Stomach smooth muscle (tissue), 2 donors: ENCODE data around the gene ARF1.

Experiments
- H3K27ac ChIP-seq: one replicate; pipeline ENCODE4 v1.7.0; 2013; ENCODE audit warnings: mild to moderate bottlenecking, low read length, inconsistent platforms
- H3K27me3 ChIP-seq, 2 donors: one replicate each; pipeline ENCODE4 v1.7.0; 2013; ENCODE audit warnings: low read length in 2 of 2; ENCODE audit not compliant: insufficient read depth in 2 of 2, control insufficient read depth in 1 of 2
- H3K36me3 ChIP-seq, 2 donors: one replicate each; pipeline ENCODE4 v1.7.0; 2013; ENCODE audit warnings: low read length in 2 of 2; ENCODE audit not compliant: control insufficient read depth in 2 of 2, insufficient read depth in 2 of 2
- H3K4me1 ChIP-seq: one replicate; pipeline ENCODE4 v1.7.0; 2013; ENCODE audit warnings: low read length; ENCODE audit not compliant: control insufficient read depth, insufficient read depth
- H3K4me3 ChIP-seq, 2 donors: one replicate each; pipeline ENCODE4 v1.7.0; 2013; ENCODE audit warnings: low read length in 2 of 2
- H3K9ac ChIP-seq, 2 donors: one replicate each; pipeline ENCODE4 v1.7.0; 2013; ENCODE audit warnings: low read length in 2 of 2, mild to moderate bottlenecking in 1 of 2
- H3K9me3 ChIP-seq, 2 donors: one replicate each; pipeline ENCODE4 v1.7.0; 2013; ENCODE audit warnings: low read length in 2 of 2; ENCODE audit not compliant: control insufficient read depth in 2 of 2
- donor health status: healthy.
- donor health status: Pancreatic carcinoma.

ARF1 gene

GRCh38 chr1:228079601-228080263 is 2.8 kb upstream of the ARF1 start:
- H3K4me1 ChIP-seq, result peaks cover 32% of the 10 kb centered on the region
- no peaks in the 10 kb centered on the region for H3K36me3 ChIP-seq
- H3K27ac ChIP-seq, result no peak overlapping the region
- no peaks in the 10 kb centered on the region for H3K27me3 ChIP-seq
- H3K9me3 ChIP-seq, result no peaks in the 10 kb centered on the region
- H3K4me3 ChIP-seq, result no peak overlapping the region
- H3K9ac ChIP-seq, result no peak overlapping the region

GRCh38 chr1:228081144-228081543 is 1.4 kb upstream of the ARF1 start:
- no peaks in the 10 kb centered on the region for H3K9me3 ChIP-seq
- peak overlapping the region in 1 of 2 donors; percentile 84 for H3K9ac ChIP-seq
- H3K27me3 ChIP-seq, result no peaks in the 10 kb centered on the region
- no peaks in the 10 kb centered on the region for H3K36me3 ChIP-seq
- H3K4me3 ChIP-seq, result peak overlapping the region; percentile 74 to 98
- peaks cover 46% of the 10 kb centered on the region for H3K4me1 ChIP-seq
- no peak overlapping the region for H3K27ac ChIP-seq

GRCh38 chr1:228081578-228082213 is 812 bp upstream of the ARF1 start:
- Histone ChIP-seq H3K27ac (peak overlapping the region; percentile 87), H3K4me3 (peak overlapping the region; percentile 74 to 98), H3K36me3 (no peaks in the 10 kb centered on the region), H3K27me3 (no peaks in the 10 kb centered on the region), H3K9me3 (no peaks in the 10 kb centered on the region), H3K4me1 (peaks cover 51% of the 10 kb centered on the region), H3K9ac (peak overlapping the region; percentile 76 to 84)

GRCh38 chr1:228082918-228083870 is 686 bp downstream of the ARF1 start:
- H3K9me3 ChIP-seq, result no peaks in the 10 kb centered on the region
- peak overlapping the region; percentile 85 to 98 for H3K4me3 ChIP-seq
- peaks cover 58% of the 10 kb centered on the region for H3K4me1 ChIP-seq
- H3K27me3 ChIP-seq, result no peaks in the 10 kb centered on the region
- no peaks in the 10 kb centered on the region for H3K36me3 ChIP-seq
- peak overlapping the region; percentile 95 to 98 for H3K9ac ChIP-seq
- peak overlapping the region; percentile 87 for H3K27ac ChIP-seq

GRCh38 chr1:228083871-228084278 is 1.4 kb downstream of the ARF1 start:
- Histone ChIP-seq H3K36me3 (peaks cover 0 to 3% of the 10 kb centered on the region in 2 donors), H3K27ac (peak overlapping the region; percentile 87), H3K27me3 (no peaks in the 10 kb centered on the region), H3K9me3 (no peaks in the 10 kb centered on the region), H3K4me1 (peaks cover 64% of the 10 kb centered on the region), H3K9ac (peak overlapping the region; percentile 95 to 98), H3K4me3 (peak overlapping the region; percentile 85 to 98)

- Histone ChIP-seq H3K9me3 (no peaks in the 10 kb centered on the region), H3K9ac (peak overlapping the region; percentile 95 to 98), H3K4me1 (peaks cover 69% of the 10 kb centered on the region), H3K4me3 (peak overlapping the region; percentile 85 to 98), H3K27ac (peak overlapping the region; percentile 87), H3K36me3 (peaks cover 0 to 3% of the 10 kb centered on the region in 2 donors), H3K27me3 (no peaks in the 10 kb centered on the region)
Observed at GRCh38 chr1:228084325-228084724, 1.8 kb downstream of the ARF1 start.

- Histone ChIP-seq H3K9me3 (no peaks in the 10 kb centered on the region), H3K27ac (no peak overlapping the region), H3K4me1 (peaks cover 74% of the 10 kb centered on the region), H3K27me3 (no peaks in the 10 kb centered on the region), H3K36me3 (peaks cover 0 to 3% of the 10 kb centered on the region in 2 donors), H3K9ac (peak overlapping the region; percentile 4 to 95), H3K4me3 (peak overlapping the region; percentile 85 to 98)
Observed at GRCh38 chr1:228084797-228085196, 2.3 kb downstream of the ARF1 start.

GRCh38 chr1:228085287-228085951 is 2.9 kb downstream of the ARF1 start:
- peaks cover 0 to 3% of the 10 kb centered on the region in 2 donors for H3K36me3 ChIP-seq
- no peaks in the 10 kb centered on the region for H3K27me3 ChIP-seq
- H3K9ac ChIP-seq, result peak overlapping the region; percentile 4 to 95
- peak overlapping the region; percentile 33 to 98 for H3K4me3 ChIP-seq
- H3K4me1 ChIP-seq, result peaks cover 80% of the 10 kb centered on the region
- no peaks in the 10 kb centered on the region for H3K9me3 ChIP-seq
- H3K27ac ChIP-seq, result no peak overlapping the region

- no peaks in the 10 kb centered on the region for H3K9me3 ChIP-seq
- H3K36me3 ChIP-seq, result peaks cover 0 to 6% of the 10 kb centered on the region in 2 donors
- H3K9ac ChIP-seq, result no peak overlapping the region
- peak overlapping the region in 1 of 2 donors; percentile 49 for H3K4me3 ChIP-seq
- peaks cover 88% of the 10 kb centered on the region for H3K4me1 ChIP-seq
- H3K27me3 ChIP-seq, result no peaks in the 10 kb centered on the region
- H3K27ac ChIP-seq, result no peak overlapping the region
Observed at GRCh38 chr1:228087771-228088251, 5.3 kb downstream of the ARF1 start.
